Neural progenitor cell (in vitro differentiated cells): ENCODE measurements around the gene MANSC4. TPM values are rescaled to one million over a fixed set of nuclear protein-coding genes. Genes with fewer than 3 reads are reported as not detected.

Source experiments
- DNase-seq: peaks from one replicate; pipeline ENCODE4 v3.0.0-alpha.2; 2016; ENCODE audit warnings: low spot score
- H2AFZ ChIP-seq: fragments of 200-600 bp; sonication (generic); replicated peaks from 2 replicates; pipeline ENCODE4 v1.6.1; 2016; ENCODE audit warnings: antibody characterized with exemption
- H3F3A ChIP-seq: fragments of 200-600 bp; sonication (generic); 2 replicates; pipeline ENCODE4 v1.6.1; 2016; ENCODE audit warnings: antibody characterized with exemption, low read depth
- H3K27ac ChIP-seq: fragments of 200-600 bp; sonication (generic); 2 replicates; pipeline ENCODE4 v1.5.1; 2016; ENCODE audit warnings: mild to moderate bottlenecking
- H3K27me3 ChIP-seq: fragments of 200-600 bp; sonication (generic); 2 replicates; pipeline ENCODE4 v1.6.1; 2016; ENCODE audit warnings: mild to moderate bottlenecking, moderate library complexity
- H3K36me3 ChIP-seq: fragments of 200-600 bp; sonication (generic); 2 replicates; pipeline ENCODE4 v1.5.1; 2016
- H3K4me1 ChIP-seq: fragments of 200-600 bp; sonication (generic); 2 replicates; pipeline ENCODE4 v1.6.1; 2016; ENCODE audit warnings: mixed run types
- H3K4me2 ChIP-seq: fragments of 200-600 bp; sonication (generic); 2 replicates; pipeline ENCODE4 v1.6.1; 2016
- H3K4me3 ChIP-seq: fragments of 200-600 bp; sonication (generic); 2 replicates; pipeline ENCODE4 v1.5.1; 2016
- H3K79me2 ChIP-seq: fragments of 200-600 bp; sonication (generic); 2 replicates; pipeline ENCODE4 v1.6.1; 2016; ENCODE audit warnings: low read depth
- H3K9ac ChIP-seq: fragments of 200-600 bp; sonication (generic); 2 replicates; pipeline ENCODE4 v1.6.1; 2016
- H3K9me3 ChIP-seq: fragments of 200-600 bp; sonication (generic); 2 replicates; pipeline ENCODE4 v1.5.1; 2016; ENCODE audit warnings: low read depth
- H4K20me1 ChIP-seq: fragments of 200-600 bp; sonication (generic); 2 replicates; pipeline ENCODE4 v1.6.1; 2016; ENCODE audit warnings: low read depth
- H3K27ac Mint-ChIP-seq: 3 replicates; pipeline ENCODE4 v1.8.0; 2021; ENCODE audit warnings: mixed read lengths
- H3K27me3 Mint-ChIP-seq: 2 replicates; pipeline ENCODE4 v1.8.0; 2022; ENCODE audit warnings: low read depth, mild to moderate bottlenecking, inconsistent platforms, moderate library complexity, mixed read lengths; ENCODE audit not compliant: insufficient read depth
- H3K36me3 Mint-ChIP-seq: 3 replicates; pipeline ENCODE4 v1.8.0; 2021; ENCODE audit warnings: mixed read lengths
- H3K4me1 Mint-ChIP-seq: 3 replicates; pipeline ENCODE4 v1.8.0; 2021; ENCODE audit warnings: mixed read lengths
- H3K4me3 Mint-ChIP-seq: 3 replicates; pipeline ENCODE4 v1.8.0; 2021; ENCODE audit warnings: mild to moderate bottlenecking, moderate library complexity, mixed read lengths
- H3K9me3 Mint-ChIP-seq: 3 replicates; pipeline ENCODE4 v1.8.0; 2020; ENCODE audit warnings: mixed read lengths
- EZH2 ChIP-seq: fragments of 200-600 bp; sonication (generic); IDR thresholded peaks from 2 replicates; pipeline ENCODE4 v1.6.1; 2017; ENCODE audit warnings: antibody characterized with exemption, mild to moderate bottlenecking, moderate library complexity
- EZH2phosphoT487 ChIP-seq: fragments of 200-600 bp; sonication (generic); IDR thresholded peaks from 2 replicates; pipeline ENCODE4 v1.6.1; 2017; ENCODE audit warnings: antibody characterized with exemption
- small RNA-seq: library from RNA; depleted of rRNA; stranded (forward); fragments of <200 nt; gene quantifications from one replicate; pipeline ENCODE3, GENCODE V24; 2015
- total RNA-seq: library from RNA; depleted of rRNA; stranded (reverse); fragments of >200 nt; gene quantifications from 2 replicates; pipeline ENCODE4 v1.2.3, GENCODE V29; 2015; ENCODE audit warnings: low replicate concordance
- TF ChIP-seq, protein P1 (sequence below): fragments of 200-600 bp; sonication (generic); IDR thresholded peaks from 2 replicates; pipeline ENCODE4 v1.5.1; 2017; ENCODE audit warnings: antibody characterized with exemption, mild to moderate bottlenecking

Gene MANSC4
- total RNA-seq, 1 donor from 2014 or later, result not detected

GRCh38 chr12:27730097-27730588 is 49.9 kb downstream of the MANSC4 start:
- Mint-ChIP-seq H3K9me3 (no peaks in the 10 kb centered on the region), H3K4me1 (no peaks in the 10 kb centered on the region), H3K4me3 (no peak overlapping the region), H3K36me3 (peaks cover 13% of the 10 kb centered on the region), H3K27me3 (peaks cover 3% of the 10 kb centered on the region), H3K27ac (no peak overlapping the region)
- H3K9me3 ChIP-seq, result no peaks in the 10 kb centered on the region
- no peaks in the 10 kb centered on the region for H3K27me3 ChIP-seq
- no peak overlapping the region for H3K27ac ChIP-seq
- H3K36me3 ChIP-seq, result peaks cover 4% of the 10 kb centered on the region
- H3K4me1 ChIP-seq, result no peaks in the 10 kb centered on the region
- no peak for TF ChIP-seq EZH2phosphoT487
- TF ChIP-seq, protein P1, sequence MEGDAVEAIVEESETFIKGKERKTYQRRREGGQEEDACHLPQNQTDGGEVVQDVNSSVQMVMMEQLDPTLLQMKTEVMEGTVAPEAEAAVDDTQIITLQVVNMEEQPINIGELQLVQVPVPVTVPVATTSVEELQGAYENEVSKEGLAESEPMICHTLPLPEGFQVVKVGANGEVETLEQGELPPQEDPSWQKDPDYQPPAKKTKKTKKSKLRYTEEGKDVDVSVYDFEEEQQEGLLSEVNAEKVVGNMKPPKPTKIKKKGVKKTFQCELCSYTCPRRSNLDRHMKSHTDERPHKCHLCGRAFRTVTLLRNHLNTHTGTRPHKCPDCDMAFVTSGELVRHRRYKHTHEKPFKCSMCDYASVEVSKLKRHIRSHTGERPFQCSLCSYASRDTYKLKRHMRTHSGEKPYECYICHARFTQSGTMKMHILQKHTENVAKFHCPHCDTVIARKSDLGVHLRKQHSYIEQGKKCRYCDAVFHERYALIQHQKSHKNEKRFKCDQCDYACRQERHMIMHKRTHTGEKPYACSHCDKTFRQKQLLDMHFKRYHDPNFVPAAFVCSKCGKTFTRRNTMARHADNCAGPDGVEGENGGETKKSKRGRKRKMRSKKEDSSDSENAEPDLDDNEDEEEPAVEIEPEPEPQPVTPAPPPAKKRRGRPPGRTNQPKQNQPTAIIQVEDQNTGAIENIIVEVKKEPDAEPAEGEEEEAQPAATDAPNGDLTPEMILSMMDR, result no peak
- no peak overlapping the region for H3K4me2 ChIP-seq
- no peak overlapping the region for H2AFZ ChIP-seq
- no peak overlapping the region for H3K4me3 ChIP-seq
- DNase-seq, result no peak
- H3K79me2 ChIP-seq, result no peaks in the 10 kb centered on the region
- H3K9ac ChIP-seq, result no peak overlapping the region
- no peaks in the 10 kb centered on the region for H3F3A ChIP-seq
- no peaks in the 10 kb centered on the region for H4K20me1 ChIP-seq

DNA sequence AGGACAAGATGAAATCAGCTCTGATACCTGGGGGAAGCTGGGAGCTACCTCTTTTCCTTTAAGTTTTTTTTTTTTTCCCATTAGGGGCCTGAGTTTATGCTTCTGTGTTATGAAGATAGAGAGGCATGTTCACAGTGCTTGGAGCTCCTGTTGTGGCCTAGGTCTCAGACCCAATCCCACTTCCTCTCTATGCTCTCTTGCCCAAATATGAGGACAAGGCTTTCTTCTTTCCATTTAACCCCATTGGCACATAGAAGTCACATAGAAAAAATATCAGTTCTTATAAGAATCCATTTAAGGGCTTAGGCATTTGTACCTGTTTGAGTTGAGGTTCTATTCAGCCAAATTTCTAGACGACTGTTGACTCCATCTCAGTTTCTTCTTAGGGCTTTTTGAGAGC is 56.8 kb downstream of the MANSC4 start:
- H3K27ac Mint-ChIP-seq, result no peak overlapping the region
- no peak overlapping the region for H3K9ac ChIP-seq
- TF ChIP-seq, protein P1, result no peak
- no peak for TF ChIP-seq EZH2
- TF ChIP-seq EZH2phosphoT487, result no peak
- peaks cover 12% of the 10 kb centered on the region for H3K36me3 Mint-ChIP-seq
- H3K4me2 ChIP-seq, result no peak overlapping the region
- no peak for DNase-seq
- no peaks in the 10 kb centered on the region for H3K36me3 ChIP-seq
- no peaks in the 10 kb centered on the region for H3K79me2 ChIP-seq
- H3K9me3 Mint-ChIP-seq, result no peaks in the 10 kb centered on the region
- peaks cover 3% of the 10 kb centered on the region for H4K20me1 ChIP-seq
- H3K4me3 ChIP-seq, result no peak overlapping the region
- no peak overlapping the region for H3K4me3 Mint-ChIP-seq
- H3K4me1 ChIP-seq, result no peaks in the 10 kb centered on the region
- no peak overlapping the region for H2AFZ ChIP-seq
- no peaks in the 10 kb centered on the region for H3K4me1 Mint-ChIP-seq
- H3K27ac ChIP-seq, result no peak overlapping the region
- H3K27me3 Mint-ChIP-seq, result peaks cover 3% of the 10 kb centered on the region
- no peaks in the 10 kb centered on the region for H3K27me3 ChIP-seq
- H3F3A ChIP-seq, result no peaks in the 10 kb centered on the region
- no peaks in the 10 kb centered on the region for H3K9me3 ChIP-seq

Small RNA genes within 50 kb of the gene (small RNA-seq; reads per million reads assigned to genes)
- gene RF00019, result not detected
- gene RF02271, result not detected

Other genes with a start within 250 kb of the MANSC4 start
- 0.34 and 0.45 TPM in 2 replicates for gene REP15, start 83.8 kb downstream of the MANSC4 start, total RNA-seq
- 32.1 and 39.2 TPM in 2 replicates for gene MRPS35, start 69.4 kb downstream of the MANSC4 start, total RNA-seq
- gene KLHL42, start within 50 bp of the MANSC4 start, total RNA-seq, result 21.6 and 24.9 TPM in 2 replicates
- not detected in 2 replicates for gene PTHLH, start 192.5 kb upstream of the MANSC4 start, total RNA-seq